Stimulated activated CD4-positive, alpha-beta T cell treated with anti-CD3 and anti-CD28 coated beads, Interleukin-12 subunit alpha, Interleukin-12 subunit beta, amount 100 ng/mL, for 24 hours (primary cell): ENCODE measurements around the gene KHNYN.

ENCODE experiments used
- DNase-seq, 2 experiments: peaks; one replicate each; pipeline ENCODE4 v3.0.0-alpha.2; 2020; ENCODE audit warnings: low read depth in 2 of 2

KHNYN gene

DNA sequence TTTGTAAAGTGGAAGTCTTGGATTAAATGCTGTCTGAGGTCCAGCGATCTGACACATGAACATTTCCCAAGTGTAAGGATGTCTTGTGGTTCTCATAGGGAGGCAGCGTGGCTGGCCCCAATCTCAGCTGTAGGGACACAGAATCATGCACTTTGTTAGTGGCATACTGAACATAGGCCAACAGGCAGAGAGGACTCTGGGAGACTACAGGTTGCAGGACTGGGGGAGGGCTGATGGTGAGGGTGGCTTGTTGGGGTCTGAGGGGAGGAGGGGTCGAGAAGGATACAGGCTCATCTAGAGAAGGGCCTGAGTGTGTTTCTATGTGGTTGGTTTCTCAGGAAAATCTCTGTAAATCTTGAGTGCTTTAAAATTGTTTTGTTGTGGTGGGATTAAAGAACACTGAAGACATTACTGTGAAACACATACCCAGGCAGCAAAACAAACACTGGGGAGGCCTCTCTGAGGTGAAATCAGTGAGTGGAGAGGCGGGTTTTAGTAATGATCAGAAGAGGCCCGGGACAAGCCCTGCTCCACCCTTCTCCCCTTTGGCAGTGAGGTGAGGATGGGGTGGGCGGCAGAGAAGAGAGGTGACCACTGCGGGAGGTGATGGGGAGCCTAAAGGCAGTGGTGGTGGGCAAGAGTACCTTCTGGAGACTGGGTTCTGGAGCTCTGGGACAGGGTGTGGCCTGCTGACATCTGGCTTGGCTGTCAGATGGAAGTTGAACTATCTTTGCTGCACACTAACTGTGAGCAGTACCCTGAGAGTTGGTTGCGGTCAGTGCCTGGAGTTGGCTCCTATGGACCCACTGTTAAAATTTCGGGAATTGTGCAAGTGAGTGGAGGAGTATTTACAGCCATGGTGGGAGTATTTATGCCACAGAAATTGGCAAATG is 27.7 kb upstream of the KHNYN start:
- DNase-seq, result no peak

DNA sequence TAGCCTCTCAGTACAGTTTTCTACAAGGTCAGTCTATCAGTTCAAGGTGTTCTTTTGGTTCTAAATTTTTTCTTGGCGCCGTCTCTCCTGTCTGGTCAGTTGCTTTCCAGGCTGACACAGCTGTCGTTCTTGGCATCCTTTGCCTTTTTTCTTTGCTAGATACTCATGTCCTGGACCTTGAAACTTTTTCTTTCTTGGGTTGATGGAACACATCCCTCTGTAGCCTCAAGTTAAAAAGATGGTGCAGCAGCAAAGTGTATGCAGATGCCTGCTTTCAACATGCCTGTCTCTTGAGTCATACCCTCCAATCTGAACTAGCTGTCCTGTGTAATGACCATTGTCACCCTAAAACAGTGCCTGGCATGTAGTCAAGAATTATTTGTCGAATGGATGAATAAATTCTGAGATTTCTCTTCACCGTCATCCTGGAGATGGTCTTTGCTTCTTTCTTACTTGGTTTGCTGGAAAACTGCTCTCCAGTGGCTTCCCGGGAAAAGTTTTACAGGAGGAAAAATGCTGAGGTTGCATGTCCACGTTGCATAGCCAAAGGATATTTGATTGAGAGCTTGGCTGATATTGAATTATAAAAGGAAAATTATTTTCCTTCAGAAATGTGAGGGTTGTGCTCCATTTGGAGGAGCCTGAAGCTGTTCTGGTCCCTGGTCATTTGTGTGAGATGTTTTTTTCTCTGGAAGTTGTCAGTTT is 26.3 kb upstream of the KHNYN start:
- no peak for DNase-seq

DNA sequence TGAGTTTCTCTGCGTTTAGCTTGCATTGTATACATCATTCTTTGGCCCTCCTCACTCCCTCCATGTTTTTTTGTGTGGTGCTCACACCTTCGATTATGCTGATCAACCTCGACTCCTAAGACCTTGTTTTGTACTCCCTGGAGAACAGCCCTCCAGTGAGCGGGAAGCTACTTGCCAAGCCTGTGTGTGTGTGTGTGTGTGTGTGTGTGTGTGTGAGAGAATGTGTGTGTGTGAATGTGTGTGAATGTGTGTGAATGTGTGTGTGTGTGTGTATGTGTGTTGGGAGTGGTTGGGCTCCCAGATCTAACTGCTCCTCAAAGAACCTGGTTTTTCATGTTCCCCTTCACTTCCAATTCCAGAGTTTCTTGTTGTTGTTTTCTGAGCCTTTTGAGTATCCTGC is 24.9 kb upstream of the KHNYN start:
- DNase-seq, result no peak

DNA sequence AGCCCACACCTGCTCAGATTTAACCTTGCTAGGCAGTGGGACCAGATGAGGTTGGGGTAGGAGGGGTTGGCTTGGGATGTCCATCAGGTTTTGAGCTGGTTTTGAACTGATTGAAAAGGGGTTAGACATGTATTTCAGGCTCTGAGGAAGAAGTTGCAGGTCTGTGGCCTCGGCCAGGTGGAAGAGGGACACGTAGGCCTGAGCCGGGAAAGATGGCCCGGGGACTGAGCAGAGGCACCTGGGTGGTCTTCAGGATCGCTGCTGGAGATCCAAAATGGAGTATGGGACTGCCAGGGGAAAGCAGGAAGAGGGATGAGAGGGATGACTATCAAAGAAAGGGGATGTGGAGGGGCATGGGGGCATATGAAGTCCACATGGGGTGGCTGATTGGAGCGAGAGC is 23.3 kb upstream of the KHNYN start:
- no peak for DNase-seq

- no peak for DNase-seq
These were observed 22.0 kb upstream of the KHNYN start for GRCh38 chr14:24407608-24408325.

DNA sequence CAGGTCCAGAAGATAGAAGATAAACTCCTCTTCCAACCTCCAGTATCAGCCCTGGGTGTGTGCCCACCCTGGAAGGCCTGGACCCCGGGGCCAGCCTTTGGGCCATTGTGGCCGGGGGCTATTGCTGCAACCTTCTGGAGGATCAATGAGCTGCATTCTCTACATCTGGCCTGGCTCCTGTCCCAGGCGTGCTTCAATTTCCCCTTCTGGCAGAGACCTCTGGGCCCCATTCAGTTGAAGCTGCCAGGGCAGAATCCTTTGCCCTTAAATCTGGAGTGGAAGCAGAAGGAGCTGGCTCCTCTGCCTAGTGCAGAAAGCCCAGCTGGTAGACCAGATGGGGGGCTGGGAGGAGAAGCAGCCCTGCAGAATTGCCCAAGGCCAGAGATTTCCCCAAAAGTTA is 21.0 kb upstream of the KHNYN start:
- no peak for DNase-seq

DNA sequence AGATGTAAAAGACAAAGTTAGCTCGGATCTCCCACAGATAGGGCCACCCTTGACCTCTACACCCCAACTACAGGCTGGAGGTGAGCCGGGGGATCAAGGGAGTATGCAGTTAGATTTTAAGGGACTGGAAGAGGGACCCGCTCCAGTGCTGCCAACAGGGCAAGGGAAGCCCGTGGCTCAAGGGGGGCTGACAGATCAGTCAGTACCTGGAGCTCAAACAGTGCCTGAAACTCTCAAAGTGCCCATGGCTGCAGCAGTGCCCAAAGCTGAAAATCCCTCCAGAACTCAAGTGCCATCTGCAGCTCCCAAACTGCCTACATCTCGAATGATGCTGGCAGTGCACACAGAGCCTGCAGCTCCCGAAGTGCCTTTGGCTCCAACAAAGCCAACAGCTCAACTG is 20.6 kb upstream of the KHNYN start:
- DNase-seq, result no peak

DNA sequence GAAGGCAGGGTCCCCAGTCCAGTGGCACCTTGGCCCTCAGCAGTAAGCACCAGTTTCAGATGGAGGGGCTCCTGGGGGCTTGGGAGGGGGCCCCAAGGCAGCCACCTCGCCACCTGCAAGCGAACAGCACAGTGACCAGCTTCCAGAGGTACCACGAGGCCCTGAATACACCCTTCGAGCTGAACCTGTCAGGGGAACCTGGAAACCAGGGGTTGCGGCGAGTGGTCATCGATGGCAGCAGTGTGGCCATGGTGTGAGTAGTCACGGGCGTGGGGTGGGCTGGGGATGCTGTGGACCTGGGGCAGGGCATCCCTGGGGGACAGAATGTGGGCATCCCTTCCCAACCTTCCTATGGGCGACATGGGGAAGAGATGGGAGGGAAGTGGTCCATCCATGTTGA is 19.8 kb upstream of the KHNYN start:
- no peak for DNase-seq

DNA sequence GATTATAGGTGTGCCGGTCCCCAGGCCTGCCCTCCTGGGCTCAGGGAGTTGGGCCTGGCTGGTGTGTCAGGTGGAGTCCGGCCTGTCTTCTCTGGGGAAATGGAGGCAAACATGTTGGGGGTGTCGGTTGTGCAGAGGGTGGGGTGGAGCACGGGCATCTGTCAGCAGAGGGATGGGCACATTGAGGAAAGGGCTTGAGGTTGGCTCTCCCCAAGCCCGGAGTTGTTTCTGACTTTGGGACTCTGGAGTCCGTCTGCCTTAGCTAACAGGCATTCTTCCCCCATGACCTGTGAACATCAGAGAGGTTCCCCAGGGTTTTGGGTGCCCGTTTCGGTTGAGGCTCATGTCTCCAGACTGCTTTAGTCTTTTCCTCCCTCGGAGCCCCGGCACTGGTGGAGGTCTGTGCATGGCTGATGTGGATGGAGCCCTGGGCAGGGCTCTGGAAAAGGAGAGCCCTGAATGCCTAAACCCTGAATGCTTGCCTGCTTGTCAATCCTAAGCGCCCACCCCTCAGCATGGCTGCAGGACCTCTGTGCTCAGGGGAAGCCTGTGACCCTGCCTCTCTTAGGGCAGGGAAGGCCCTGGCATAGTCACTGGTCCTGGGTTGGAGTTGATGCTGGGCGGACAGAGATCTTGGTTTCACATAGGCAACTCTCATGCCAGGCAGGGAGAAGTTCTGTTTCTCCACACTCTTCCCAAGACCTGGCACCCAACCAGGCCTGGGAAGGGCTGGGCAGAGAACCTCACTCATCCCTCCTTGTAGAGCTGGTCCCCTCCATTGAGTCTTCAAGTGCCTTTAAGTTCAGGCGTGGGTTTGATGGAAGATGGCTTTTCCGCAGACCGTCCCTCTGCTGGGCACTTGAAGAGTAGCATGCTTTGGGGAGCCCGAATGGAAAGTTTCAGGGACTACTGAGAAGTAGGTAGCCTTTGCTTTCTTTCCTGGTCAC is 18.0 kb upstream of the KHNYN start:
- no peak for DNase-seq

- DNase-seq, result no peak
These were observed 15.7 kb upstream of the KHNYN start for GRCh38 chr14:24414077-24414476.

DNA sequence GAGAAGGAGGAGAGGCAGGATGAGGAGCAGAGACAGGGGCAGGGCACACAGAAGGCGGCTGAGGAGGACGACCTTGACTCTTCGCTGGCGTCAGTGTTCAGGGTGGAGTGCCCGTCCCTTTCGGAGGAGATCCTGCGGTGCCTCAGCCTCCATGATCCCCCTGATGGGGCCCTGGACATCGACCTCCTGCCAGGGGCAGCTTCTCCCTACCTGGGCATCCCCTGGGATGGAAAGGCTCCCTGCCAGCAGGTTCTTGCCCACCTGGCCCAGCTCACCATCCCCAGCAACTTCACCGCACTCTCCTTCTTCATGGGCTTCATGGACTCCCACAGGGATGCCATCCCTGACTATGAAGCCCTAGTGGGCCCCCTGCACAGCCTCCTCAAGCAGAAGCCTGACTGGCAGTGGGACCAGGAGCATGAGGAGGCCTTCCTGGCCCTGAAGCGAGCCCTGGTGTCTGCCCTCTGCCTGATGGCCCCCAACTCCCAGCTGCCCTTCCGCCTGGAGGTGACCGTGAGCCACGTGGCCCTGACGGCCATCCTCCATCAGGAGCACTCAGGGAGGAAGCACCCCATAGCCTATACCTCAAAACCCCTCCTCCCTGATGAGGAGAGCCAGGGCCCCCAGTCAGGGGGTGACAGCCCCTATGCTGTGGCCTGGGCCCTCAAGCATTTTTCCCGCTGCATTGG is 14.9 kb upstream of the KHNYN start:
- DNase-seq, result no peak

DNA sequence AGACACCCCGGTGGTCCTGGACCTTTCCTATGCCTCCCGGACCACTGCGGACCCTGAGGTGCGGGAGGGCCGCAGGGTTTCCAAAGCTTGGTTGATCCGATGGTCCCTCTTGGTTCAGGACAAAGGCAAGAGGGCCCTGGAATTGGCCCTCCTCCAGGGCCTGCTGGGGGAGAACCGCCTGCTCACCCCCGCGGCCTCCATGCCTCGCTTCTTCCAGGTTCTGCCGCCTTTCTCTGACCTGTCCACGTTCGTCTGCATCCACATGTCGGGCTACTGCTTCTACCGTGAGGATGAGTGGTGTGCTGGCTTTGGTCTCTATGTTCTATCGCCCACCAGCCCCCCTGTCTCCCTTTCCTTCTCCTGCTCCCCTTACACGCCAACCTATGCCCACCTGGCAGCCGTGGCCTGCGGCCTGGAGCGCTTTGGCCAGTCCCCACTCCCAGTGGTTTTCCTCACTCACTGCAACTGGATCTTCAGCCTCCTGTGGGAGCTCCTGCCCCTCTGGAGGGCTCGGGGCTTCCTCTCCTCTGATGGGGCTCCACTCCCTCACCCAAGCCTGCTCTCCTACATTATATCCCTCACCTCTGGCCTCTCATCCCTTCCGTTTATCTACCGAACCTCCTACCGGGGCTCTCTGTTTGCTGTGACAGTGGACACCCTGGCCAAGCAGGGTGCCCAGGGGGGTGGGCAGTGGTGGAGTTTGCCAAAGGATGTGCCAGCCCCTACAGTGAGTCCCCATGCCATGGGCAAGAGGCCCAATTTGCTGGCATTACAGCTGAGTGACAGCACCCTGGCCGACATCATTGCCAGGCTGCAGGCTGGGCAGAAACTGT is 14.1 kb upstream of the KHNYN start:
- no peak for DNase-seq

DNA sequence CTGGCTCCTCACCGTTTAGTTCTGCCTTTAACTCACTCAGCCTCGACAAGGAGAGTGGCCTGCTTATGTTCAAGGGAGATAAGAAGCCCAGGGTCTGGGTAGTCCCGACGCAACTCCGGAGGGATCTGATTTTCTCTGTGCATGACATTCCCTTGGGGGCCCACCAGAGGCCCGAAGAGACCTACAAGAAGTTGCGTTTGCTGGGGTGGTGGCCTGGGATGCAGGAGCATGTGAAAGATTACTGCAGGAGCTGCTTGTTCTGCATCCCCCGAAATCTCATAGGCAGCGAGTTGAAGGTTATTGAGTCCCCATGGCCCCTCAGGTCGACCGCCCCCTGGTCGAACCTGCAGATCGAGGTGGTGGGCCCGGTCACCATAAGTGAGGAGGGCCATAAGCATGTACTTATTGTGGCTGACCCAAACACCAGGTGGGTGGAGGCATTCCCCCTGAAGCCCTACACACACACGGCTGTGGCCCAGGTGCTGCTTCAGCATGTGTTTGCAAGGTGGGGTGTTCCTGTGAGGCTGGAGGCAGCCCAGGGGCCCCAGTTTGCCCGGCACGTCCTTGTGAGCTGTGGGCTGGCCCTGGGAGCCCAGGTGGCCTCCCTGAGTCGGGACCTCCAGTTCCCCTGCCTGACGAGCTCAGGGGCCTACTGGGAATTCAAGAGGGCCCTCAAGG is 13.4 kb upstream of the KHNYN start:
- no peak for DNase-seq

DNA sequence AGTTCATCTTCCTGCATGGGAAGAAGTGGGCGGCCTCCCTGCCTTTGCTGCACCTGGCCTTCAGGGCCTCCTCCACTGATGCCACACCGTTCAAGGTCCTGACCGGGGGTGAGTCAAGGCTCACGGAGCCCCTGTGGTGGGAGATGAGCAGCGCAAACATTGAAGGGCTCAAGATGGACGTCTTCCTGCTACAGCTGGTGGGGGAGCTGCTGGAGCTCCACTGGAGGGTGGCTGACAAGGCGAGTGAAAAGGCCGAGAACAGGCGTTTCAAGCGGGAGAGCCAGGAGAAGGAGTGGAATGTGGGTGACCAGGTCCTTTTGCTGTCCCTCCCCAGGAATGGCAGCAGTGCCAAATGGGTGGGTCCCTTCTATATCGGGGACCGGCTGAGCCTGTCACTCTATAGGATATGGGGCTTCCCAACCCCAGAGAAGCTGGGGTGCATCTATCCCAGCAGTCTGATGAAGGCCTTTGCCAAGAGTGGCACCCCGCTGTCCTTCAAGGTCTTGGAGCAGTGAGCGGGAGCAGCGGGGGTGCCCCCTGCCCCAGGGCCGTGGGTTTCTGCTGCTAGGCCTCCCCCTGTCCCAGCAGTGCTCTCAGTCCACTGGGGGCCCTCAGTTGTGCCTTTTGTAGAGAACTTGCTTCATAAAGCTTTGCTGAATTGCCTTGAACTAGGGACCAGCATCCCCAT is 12.7 kb upstream of the KHNYN start:
- no peak for DNase-seq

- no peak for DNase-seq
These were observed 11.8 kb upstream of the KHNYN start for GRCh38 chr14:24417832-24418491.

DNA sequence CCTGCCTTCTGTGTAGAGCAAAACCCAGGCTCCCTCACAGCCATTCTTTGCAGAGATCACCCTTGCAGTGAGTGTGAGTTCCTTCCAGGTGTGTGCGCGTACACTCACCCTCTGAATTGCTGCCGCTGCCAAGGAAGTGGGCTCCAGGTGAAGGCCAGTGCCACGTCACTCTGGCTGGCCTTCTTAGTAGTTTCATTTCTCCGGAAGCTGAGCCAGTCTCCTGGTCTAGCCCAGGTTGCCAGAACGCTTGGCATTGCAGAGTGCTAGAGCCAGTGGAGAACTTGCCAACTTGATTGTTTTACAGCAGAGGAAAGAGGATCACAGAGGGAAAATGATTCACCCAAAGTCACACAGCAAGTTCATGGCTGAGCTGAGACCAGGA is 11.3 kb upstream of the KHNYN start:
- DNase-seq, result no peak

DNA sequence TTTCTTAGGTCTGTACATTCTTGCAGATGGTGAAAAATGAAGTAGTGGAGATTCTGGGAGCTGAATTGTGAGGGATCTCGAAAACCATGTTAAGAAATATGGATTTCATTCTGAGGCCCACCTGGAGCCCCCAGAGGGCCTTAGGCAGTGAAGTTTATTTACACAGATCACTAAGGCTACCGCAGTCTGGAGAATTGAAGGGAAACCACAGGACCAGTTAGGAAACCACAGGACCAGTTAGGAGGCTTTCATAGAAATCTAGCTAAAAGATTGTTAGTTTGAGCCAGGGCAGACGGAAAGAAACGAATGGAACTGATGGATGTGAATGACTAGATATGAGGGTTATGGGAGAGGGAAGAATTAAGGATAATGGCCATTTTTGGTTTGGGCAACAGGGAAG is 7.5 kb upstream of the KHNYN start:
- DNase-seq, result no peak
